C4-2B (cell line): ENCODE data around the gene G2E3.

Experiments used
- CTCF ChIP-seq: fragments of 450-650 bp; conservative IDR thresholded peaks from 2 replicates; pipeline ENCODE4 v1.5.1; 2017; ENCODE audit warnings: mild to moderate bottlenecking
- ZFX ChIP-seq: fragments of 450-650 bp; IDR thresholded peaks from 2 replicates; pipeline ENCODE4 v1.6.1; 2017

GRCh38 chr14:30657606-30658163 is 98.7 kb downstream of the G2E3 start:
- TF ChIP-seq CTCF (peak; percentile 70), ZFX (no peak)
